Activated CD4-positive, alpha-beta T cell treated with anti-CD3 and anti-CD28 coated beads, Interleukin-2, amount 50 U/mL, for 48 hours (primary cell): ENCODE measurements around the gene MYH16.
"Not testable (repeated sequence)": the region's sequence is repeated elsewhere in the genome, so short reads cannot be mapped to it uniquely, and the experiment has no call there.

ENCODE experiments used
- DNase-seq, 2 experiments: peaks; one replicate each; pipeline ENCODE4 v3.0.0-alpha.2; 2020

Gene MYH16

GRCh38 chr7:99272476-99273045 lies at the start of gene MYH16:
TSS of gene MYH16 (plus strand) at chr7:99272839.
- no peak for DNase-seq

DNA sequence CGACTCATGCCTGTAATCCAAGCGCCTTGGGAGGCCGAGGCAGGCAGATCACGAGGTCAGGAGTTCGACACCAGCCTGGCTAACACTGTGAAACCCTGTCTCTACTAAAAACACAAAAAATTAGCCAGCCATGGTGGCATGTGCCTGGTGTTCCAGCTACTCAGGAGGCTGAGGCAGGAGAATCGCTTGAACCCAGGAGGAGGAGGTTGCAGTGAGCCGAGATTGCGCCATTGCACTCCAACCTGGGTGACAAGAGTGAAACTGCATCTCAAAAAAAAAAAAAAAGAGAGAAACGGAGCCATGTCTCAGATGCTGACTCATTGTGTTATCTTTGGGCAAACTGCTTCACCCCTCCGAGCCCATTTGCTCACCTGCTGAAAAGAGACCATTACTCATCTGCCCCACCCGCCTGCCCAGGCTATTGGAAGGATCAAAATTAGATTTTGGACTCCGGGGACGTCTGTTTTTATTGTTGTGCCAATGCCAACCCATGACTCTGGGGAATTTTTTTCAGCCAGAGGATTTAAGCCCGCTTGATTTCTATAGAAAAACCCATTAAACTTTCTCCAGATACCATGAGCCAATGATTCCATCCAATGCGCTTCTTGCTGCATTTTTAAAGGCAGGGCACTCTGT lies 48.3 kb upstream of the MYH16 start:
- DNase-seq: peak; percentile 3 to 10

- no peak for DNase-seq
Measured at GRCh38 chr7:99224899-99225265, 47.8 kb upstream of the MYH16 start.

GRCh38 chr7:99229234-99229633 lies 43.4 kb upstream of the MYH16 start:
- no peak for DNase-seq

DNA sequence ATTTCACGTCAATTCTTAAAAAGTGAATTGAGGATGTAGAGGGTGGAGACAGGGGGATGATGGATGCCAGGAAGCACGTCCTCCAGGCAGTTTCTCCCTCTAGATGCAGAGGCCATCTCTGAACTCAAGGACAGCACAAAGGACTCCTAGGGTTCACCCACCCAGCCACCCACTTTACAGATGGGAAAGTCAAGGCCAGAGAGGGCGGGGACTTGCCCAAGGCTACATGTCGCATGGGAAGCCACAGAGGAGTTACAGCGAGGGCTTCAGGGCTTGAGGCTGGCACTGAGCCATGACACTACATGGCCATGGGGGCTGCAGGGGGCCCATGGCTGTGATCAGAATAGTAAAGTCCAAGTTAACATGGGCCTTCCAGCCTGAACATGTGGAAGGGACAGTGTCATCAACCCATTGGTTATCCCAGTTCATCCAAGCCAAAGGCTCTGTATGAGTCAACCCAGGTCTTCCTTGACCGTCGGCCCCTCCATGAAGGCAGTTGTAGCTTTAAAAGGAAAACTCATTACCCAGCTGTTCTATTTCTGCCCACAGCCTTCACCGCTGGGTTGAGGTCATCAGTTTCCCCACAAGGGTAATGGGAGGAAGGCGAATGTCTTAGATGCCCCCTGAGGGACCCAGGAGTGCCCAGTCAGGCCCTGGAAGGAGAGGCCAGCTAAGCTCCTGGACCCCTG lies 40.4 kb upstream of the MYH16 start:
- DNase-seq: no peak

DNA sequence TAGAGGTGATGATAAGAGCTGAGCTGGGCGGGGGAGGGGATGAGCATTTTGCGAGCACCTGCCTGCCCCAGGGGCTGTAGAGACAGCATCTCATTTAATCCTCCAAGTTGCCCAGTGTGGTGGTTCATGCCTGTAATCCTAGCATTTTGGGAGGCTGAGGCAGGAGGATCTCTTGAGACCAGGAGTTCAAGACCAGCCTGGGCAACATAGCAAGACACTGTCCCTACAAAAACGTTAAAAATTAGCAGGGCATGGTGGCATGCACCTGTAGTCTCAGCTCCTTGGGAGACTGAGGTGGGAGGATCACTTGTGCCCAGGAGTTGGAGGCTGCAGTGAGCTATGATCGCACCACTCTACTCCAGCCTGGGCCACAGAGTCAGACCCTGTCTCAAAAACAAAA lies 39.7 kb upstream of the MYH16 start:
- DNase-seq: not testable (repeated sequence)

DNA sequence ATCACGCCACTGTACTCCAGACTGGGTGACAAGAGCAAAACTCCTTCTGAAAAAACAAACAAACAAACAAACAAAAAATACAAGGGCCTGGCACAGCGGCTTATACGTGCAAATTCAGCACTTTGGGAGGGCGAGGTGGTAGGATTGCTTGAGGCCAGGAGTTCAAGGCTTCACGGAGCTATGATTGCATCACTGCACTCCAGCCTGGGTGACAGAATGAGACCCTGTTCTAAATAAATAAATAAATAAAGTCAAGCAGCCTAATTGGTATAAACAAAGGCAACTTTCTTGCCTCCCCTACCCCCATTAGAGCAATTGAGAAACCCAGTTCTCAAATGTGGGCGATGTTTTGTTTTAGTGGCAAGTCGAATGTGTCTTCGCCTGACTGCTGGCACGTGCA lies 38.5 kb upstream of the MYH16 start:
- no peak for DNase-seq

DNA sequence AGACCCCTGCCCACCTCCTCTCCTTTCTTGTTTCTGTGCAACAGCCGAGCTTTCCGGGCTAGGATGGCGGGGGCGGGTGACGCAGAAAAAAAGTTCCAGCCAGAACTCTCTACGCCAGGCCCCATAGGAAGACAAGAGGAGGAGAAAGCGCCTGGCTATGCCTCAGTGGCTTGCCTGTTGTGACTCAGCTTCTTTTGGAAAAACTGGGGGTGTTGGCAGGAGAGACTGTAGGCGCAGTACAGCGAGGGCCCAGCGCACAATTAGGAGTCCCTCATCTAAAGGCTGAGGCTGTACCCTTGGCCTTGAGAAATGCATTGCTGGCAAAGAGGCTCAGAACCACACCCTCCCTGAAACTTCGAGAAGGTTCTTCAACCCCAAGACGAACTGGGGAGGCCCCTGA lies 36.7 kb upstream of the MYH16 start:
- DNase-seq: no peak

DNA sequence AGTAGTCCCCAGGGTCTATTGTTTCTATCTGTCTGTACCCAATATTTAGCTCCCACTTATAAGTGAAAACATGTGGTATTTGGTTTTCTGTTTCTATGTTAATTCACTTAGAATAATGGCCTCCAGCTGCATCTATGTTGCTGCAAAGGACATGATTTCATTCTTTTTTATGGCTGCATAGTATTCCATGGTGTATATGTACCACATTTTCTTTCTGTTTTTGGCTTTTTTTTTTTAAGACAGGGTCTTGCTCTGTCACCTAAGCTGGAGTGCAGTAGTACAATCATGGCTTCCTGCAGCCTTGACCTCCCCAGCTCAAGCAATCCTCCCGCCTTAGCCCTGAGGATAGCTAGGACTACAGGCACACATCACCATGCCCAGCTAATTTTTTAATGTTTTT lies 34.8 kb upstream of the MYH16 start:
- not testable (repeated sequence) for DNase-seq

DNA sequence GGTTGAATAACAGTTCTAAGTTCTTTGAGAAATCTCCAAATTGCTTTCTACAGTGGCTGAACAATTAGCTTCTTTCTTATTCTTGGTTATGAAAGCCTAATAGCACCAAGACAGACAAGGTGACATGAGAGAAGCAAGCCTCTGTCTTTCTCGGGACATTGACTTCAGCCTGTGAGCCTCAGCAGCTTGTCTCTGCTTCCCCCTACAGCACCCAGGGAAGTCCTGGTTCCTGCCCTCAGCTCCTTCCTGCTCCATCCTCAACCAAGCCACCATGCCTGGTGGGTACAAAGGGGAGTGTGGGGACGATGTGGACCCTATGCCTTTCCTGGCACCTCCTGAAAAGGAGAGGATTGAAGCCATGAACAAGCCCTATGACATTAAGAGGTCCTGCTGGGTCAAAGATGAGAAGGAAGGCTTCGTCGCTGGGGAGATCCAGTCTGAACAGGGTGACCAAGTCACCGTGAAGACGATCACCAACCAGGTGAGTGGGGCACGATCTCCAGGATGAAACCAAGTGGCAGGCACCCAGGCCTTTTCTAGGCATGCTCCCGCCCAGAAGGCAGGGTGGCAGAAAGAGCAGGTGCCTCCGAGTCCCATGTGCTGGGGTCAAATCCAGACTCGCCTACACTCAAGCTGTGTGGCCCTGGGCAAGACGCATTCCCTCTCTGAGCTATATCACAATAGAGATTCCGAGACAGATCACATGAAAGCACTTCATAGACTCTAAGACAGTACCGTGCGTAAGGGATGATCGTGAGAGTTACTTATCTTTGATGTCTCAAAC lies 33.9 kb upstream of the MYH16 start:
- no peak for DNase-seq

DNA sequence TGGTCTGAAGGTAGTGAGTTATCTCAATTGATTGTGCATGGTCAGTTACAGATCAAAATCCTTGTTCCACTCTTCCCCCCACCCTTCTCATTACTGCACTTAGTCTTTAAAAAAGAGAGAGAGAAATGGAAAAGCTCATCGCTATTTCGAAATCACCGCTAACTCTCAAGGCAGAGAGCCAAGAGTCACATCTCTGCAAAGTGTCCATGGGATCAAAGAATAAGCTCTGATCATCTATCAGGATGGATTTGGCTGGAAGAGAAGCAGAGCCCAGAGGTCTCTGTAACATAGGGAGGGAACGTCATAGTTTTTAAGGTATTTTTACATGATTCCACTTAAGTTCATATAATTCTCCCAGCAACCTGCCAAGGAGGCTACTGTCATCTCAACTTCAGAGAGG lies 30.0 kb upstream of the MYH16 start:
- no peak for DNase-seq

GRCh38 chr7:99243751-99244337 lies 28.8 kb upstream of the MYH16 start:
- DNase-seq: no peak

DNA sequence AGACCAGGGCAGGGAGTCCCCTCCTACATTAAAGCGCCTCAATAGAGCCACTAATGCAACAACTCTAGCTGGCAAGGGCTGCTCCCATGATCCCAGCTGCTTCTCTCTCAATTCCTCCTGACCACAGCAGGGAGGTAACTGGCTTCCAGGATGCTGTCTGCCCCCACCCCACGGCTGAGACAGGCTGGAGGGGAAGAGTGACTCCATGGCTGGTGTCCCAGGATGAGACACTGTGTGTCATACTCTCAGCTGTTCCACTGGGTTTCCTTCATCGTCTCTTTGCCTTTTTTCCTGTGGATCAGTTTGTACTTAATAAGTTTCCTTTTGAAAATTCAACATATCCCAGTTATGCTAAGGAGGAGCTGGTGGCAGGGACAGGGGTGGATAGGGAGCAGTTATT lies 27.7 kb upstream of the MYH16 start:
- DNase-seq: no peak

DNA sequence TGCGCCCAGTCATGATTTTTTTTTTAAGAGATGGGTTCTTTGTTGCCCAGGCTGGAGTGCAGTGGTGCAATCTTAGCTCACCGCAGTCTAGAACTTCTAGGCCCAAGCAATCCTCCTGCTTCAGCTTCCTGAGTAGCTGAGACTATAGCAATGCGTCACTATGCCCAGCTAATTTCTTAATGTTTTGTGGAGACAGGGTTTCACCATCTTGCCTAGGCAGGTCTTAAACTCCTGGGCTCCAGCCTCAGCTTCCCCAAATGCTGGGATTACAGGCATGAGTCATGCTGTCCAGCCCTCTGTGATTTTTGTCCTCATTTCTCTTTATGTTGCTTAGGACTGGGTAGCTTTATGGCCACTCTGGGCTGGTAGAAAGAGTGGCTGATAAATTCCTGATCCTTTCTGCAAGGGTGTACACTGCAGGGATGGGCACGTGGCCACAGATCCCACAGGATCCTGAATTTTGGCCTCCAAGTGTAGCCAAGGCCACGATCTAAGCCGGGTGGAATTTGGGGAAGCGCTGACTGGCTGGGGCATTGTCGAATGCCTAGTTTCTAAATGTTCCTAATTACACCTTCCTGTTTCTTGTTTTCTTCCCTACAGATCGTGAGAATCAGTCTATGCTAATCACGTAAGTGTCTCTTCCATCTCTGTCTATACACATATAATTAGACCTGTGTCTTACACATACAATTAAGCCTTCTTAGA lies 24.1 kb upstream of the MYH16 start:
- no peak for DNase-seq

GRCh38 chr7:99249985-99250575 lies 22.6 kb upstream of the MYH16 start:
- DNase-seq: no peak

DNA sequence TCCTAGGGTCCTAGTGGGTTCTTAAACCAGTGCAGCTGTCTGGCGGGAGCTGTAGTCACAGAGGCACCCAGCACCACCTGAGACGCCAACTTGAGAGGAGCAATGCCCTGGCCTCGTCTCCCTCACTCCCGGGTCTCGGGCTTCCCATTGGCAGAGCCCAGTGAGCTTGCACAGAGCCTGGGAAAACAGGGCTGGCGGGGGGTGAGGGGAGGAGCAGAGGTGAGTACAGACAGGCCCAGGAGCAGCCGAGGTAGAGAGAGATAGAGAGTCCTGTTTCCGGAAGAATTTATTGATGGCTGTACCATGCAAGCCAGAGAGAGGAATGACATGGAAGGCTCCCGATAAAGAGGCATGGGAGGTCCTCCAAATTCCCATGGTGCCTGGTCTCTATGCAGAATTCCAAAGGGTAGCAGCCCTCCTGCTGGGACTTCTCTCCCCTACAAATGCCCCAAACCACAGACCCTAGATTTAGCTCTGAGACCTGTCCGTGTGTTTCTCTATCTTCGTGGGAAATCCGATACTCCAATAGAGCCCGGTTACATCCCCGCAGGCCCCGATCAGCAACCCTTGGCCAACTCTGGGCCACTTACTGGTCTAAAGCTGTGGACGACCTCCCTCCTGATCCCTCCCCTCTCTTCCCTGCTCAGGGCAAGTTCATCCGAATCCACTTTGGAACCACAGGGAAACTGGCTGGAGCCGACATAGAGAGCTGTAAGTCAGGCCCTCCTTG lies 20.3 kb upstream of the MYH16 start:
- DNase-seq: no peak

- no peak for DNase-seq
Measured at GRCh38 chr7:99253369-99253768, 19.3 kb upstream of the MYH16 start.

- DNase-seq: no peak
Measured at GRCh38 chr7:99254390-99254789, 18.2 kb upstream of the MYH16 start.

DNA sequence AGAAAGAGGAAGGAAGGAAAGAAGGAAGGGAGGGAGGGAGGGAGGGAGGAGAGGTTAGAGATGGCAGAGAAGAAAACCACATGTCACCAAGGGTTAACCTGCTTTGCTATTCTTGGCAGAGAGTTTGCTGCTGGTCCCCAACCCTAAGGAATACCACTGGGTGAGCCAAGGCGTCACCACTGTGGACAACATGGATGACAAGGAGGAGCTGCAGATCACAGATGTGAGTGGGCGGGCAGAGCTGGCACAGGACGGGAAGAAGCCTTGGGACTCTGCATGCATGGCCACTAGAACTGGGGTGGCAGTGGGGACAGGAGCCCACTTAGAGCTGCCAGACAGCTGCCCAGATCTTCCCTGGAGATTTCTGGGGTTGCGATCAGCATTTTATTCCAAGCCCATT lies 17.2 kb upstream of the MYH16 start:
- no peak for DNase-seq

- no peak for DNase-seq
Measured at GRCh38 chr7:99257065-99257464, 15.6 kb upstream of the MYH16 start.

- DNase-seq: no peak
Measured at GRCh38 chr7:99257675-99258074, 15.0 kb upstream of the MYH16 start.

DNA sequence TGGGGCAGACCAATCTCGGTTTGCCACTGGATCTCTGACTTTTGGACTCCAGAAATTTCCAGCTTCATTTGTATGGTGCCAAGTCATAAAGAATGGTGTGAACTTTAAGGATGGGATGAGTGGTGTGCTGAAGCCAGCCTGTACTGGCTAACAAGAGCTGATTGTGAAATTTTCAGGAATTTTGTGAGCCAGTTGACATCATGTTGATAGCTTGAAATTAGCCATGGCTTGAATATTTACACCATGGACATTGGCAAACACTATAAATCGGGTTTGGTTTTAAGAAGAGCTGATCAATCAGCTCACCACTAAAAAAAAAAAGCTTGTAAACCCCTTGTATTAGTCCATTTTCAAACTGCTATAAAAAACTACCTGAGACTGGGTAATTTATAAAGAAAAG lies 14.1 kb upstream of the MYH16 start:
- no peak for DNase-seq
